Right kidney (tissue), 1 donor: ENCODE measurements around the gene UBE2I.

Source experiments
- DNase-seq: peaks from one replicate; pipeline ENCODE4 v3.0.0-alpha.2; 2016

UBE2I gene

GRCh38 chr16:1311738-1312466, 2.5 kb downstream of the UBE2I start:
- no peak for DNase-seq

GRCh38 chr16:1312467-1312816, 3.0 kb downstream of the UBE2I start:
- DNase-seq: no peak

DNA sequence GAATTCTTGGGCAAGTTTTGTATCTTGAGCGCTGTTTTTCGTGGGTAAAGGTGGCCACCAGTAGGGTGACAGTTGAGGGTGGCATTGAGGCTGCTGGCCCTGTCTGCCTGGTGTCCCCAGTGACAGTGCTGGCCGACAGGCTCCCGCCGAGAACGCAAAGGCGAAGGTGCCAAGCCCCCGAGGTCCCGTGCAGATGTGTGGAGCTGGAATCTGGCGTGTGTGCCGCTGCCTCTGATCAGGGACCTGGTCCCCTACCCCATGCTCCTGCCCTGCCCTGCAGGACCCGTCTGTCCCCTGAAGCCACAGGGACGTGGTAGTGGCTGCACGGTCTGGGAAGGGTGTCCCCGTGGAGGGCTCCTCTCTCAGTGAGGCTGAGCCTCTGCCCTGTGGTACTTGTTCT, 3.5 kb downstream of the UBE2I start:
- DNase-seq: no peak

- DNase-seq: no peak
Measured at GRCh38 chr16:1313721-1314369, 4.4 kb downstream of the UBE2I start.

DNA sequence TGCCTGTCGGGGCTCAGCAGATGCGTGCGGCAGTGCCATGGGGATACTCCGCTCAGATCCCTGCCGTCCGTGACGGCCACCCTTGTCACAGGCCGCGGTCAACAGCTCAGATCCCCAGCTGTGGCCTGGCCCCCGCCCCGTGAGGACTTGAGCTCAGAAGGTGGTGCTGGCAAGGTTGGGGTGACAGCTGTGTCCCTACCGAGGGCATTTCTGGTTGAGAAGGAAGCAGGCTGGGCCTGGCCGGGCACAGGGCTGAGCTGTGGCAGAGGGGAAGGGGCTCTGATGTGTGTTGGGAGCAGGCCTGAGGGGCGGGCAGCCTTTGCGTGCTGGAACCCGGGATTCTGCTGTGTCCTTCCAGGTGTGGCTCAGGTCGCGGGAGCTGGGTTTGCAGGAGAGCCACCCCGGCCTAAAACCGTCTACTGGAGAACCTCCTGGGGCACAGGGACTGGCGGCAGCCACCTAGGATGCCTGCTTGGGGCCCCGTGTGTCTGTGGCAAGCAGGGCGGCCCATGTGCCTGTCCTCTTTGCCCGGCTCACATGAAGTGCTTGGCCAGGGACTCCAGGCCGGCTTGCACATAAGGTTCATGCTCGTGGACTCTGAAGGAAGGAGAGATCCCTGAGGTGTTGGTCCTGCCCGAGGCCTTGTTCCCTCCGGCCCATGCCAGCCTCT, 5.1 kb downstream of the UBE2I start:
- DNase-seq: no peak

DNA sequence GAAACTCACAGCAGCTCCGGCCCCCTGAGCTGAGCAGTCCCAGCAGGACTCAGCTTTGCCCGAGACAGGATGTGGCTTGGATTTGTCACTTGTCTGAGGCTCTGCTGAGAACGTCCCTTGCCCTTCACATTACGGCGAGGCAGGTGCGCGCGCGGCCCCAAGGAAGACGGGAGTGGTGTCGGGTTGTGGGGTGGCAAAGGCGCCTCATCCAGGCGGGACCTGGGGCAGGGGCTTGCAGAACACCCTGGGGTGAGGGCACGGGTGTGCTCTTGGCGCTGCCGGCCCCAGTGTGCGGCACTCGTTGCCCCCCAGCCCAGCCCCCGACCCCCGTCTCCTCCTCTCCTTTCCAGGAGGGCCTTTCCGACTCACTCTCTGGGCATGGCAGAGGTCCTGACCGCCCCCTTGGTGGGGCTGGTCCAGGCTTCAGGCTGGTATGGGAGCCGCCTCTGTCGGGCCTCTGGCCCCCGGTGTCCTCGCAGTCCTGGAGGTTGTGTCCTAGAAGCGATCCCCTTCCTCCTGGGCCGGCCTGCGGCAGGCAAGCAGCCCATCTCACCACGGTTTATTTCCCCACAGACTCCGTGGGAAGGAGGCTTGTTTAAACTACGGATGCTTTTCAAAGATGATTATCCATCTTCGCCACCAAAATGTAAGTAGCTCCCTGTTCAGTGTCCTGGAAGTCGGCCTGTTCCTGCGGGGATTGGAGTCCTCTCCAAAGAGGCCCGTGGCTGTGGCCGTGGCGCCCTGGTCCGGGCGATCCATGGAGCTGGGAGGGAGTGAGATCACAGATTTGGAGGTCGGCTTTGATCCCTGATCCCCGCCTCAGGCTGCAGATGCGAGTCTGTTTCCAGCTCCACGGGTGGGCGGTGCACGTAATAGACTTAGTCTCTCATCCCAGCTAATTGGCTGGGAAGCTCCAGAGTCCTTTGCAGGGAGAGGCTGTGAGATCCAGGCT, 5.9 kb downstream of the UBE2I start:
- no peak for DNase-seq

- no peak for DNase-seq
Measured at GRCh38 chr16:1316033-1316405, 6.6 kb downstream of the UBE2I start.

- no peak for DNase-seq
Measured at GRCh38 chr16:1317479-1318267, 8.2 kb downstream of the UBE2I start.

DNA sequence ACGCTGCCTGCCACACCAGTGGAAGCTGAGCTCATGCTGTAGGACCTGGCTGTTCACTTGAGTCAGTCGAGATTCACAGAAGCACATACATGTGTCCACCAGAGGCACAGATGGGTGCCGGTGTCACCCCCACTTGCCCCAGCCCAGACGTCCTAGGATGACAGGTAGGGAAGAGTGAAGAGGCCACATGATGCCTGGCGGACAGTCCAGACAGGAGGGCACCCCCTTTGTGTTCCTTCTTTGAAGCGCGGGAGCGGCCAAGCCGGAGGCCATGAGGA, 8.8 kb downstream of the UBE2I start:
- no peak for DNase-seq

- DNase-seq: no peak
Measured at GRCh38 chr16:1319041-1319440, 9.6 kb downstream of the UBE2I start.

- DNase-seq: no peak
Measured at GRCh38 chr16:1320097-1320496, 10.7 kb downstream of the UBE2I start.

DNA sequence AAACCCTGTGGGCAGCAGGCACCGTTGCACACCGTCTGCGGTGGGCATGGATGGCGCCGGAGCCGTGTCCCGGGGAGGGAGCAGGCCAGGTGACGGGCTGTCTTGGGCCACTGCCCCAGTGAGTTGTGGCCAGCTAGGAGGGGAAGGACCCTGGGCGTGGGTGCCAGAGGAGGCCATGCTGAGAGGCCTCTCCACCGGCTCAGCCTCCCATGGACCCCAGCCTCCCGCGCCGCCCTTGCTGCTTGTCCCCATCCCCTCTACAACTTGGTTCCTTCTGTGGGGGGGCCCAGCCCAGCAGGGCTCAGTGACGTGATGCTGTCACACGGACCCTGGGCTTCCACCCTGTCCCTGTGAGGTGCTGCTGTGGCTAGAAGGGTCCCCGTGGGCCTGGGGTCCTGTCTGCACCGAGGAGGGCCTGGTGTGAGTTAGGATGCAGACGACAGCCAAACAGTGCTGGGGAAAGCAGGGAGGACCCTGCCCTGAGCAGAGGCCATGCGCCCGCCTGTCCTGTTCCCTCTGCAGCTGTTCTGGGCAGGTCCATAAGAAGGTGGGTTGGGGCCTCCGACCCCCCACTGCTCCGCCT, 11.3 kb downstream of the UBE2I start:
- no peak for DNase-seq

DNA sequence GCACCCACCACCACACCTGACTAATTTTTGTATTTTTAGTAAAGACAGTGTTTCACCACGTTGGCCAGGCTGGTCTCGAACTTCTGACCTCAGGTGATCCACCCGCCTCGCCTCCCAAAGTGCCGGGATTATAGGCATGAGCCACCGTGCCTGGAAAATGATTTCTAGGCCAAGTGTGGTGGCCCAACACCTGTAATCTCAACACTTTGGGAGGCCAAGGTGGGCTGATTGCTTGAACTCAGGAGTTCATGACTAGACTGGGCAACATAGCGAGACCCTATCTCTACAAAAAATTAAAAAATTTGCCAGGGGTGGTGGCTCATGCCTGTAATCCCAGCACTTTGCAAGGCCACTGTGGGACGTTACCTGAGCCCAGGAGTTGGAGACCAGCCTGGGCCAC, 13.0 kb downstream of the UBE2I start:
- DNase-seq: no peak

DNA sequence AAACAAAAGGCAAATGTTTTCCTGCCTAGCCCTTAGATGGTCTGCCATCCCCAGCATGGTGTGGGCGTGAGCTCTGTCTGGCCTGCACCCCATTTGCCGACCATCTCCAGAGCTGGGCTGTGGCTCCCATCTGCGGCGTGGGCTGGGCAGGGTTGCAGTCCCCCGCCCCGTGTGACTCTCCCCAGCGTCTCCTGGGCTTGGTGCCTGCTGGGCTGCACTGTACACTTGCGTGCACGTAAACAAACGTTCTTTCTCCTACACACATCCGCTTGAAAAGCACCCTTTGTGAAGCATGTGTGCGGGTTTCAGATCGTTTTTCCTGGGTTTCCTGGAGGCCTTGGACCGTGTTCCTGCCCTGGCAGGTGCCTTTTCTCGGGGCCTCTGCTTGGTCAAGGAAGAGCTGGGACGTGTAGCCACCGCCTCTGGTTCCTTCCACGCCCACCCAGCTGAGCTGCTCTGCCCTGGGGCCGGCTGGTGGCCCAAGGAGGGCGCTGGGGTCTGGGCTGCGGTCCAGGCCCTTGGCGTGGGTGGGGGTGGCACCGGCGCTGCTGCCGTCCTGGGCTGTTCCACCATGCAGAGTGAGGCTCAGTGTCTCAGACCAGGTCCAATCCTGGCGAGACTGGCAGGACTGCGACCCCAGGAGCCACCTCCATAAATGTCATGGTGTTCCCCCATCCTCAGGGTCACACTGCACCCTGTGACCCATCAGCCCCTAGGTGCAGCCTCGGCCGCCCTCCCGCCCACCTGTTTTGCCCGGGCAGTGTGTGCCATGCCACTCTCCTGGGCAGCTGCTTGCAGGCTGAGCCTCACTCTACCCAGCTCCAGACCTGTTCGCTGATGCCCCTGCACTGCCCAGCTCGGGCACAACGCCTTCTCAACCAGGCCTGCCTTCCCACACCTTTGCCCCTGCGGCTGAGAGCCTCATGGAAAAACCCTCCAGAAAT, 14.1 kb downstream of the UBE2I start:
- no peak for DNase-seq

GRCh38 chr16:1324286-1324826, 14.9 kb downstream of the UBE2I start:
- DNase-seq: no peak

DNA sequence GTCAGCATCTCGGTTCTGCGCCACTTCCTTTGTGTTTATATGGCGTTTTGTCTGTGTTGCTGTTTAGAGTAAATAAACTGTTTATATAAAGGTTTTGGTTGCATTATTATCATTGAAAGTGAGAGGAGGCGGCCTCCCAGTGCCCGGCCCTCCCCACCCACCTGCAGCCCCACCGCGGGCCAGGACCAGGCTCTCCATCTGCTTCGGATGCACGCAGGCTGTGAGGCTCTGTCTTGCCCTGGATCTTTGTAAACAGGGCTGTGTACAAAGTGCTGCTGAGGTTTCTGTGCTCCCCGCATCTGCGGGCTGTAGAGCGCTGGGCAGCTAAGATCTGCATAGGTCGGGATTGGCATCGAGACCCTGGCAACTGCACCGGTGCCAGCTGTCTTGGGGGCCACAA, 15.8 kb downstream of the UBE2I start:
- no peak for DNase-seq

DNA sequence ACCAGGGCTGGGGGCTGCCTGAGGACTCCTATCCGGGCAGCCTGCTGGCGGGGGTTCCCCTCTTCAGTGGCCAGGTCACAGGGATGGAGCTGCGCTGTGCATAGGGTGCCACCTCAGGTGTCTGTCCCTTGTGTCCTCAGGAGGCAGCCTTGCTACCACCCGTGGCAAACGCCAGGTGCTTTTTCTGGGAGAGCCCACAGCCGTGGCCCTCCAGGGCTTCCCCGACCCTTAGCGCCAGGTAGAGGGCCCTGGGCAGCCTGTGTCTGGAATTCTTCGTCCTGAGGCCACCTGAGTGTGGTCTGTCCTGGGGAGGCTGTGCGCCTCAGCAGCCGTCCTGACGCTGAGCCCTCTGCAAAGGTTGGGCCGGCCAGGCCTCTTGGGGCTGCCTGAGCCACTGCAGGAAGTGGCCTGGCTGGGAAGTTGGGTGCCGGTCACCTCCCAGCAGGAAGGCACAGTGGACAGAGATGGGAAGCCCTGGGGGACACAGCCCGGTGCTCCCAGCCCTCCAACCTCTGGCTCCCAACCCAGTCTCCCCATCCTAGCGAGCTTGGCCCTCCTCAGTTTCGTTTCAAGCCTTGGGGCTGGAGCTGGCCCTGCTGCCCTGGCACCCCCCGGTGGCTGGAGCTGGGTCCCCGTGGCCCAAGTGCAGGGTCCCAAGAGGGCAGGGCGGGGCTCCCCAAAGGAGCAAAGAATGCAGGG, 16.4 kb downstream of the UBE2I start:
- DNase-seq: no peak

DNA sequence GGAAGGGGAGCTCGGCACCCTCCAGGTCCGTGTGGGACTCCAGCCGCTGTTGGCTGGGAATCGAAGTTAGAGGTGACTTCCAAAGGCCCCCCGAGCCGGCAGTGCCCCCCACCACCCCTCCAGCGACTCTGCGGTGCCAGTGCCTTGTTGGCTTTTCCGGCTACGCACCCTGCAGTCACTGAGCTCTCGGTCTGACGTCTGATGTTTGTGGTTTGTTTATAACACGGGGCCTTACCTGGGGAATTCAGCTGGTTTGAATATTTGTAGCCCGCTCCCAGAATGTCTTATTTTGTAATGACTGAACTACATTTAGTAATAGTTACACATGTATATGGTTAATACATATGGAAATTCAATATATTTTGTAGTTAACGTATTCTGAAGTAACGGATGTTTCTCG, 17.0 kb downstream of the UBE2I start:
- DNase-seq: no peak

GRCh38 chr16:1326946-1327618, 17.6 kb downstream of the UBE2I start:
- no peak for DNase-seq
